Neutrophil (primary cell): ENCODE data around the gene AFP.

Source experiments
- H3K27ac ChIP-seq: fragments of 200-600 bp; sonication (generic); 2 replicates; pipeline ENCODE4 v1.5.1; 2016; ENCODE audit warnings: mild to moderate bottlenecking, moderate library complexity
- H3K27me3 ChIP-seq: fragments of 200-600 bp; sonication (generic); 2 replicates; pipeline ENCODE4 v1.6.0; 2016; ENCODE audit warnings: mild to moderate bottlenecking
- H3K36me3 ChIP-seq: fragments of 200-600 bp; sonication (generic); 2 replicates; pipeline ENCODE4 v1.5.1; 2017
- H3K4me1 ChIP-seq, 2 experiments: fragments of 200-600 bp in 1 of 2; sonication (generic) in 1 of 2; 1 replicate in 1 of 2; 2 replicates in 1 of 2; pipeline versions ENCODE4 v1.5.1 to v1.6.1; 2013 to 2016; ENCODE audit warnings: low read depth in 1 of 2, low read length in 1 of 2, mild to moderate bottlenecking in 1 of 2, moderate library complexity in 1 of 2; ENCODE audit not compliant: control insufficient read depth in 1 of 2, insufficient read depth in 1 of 2
- H3K4me3 ChIP-seq, 2 experiments: fragments of 200-600 bp in 1 of 2; sonication (generic) in 1 of 2; 1 replicate in 1 of 2; 2 replicates in 1 of 2; pipeline ENCODE4 v1.5.1; 2013 to 2016; ENCODE audit warnings: low read depth in 1 of 2, low read length in 1 of 2, mild to moderate bottlenecking in 1 of 2, moderate library complexity in 1 of 2
- H3K9me3 ChIP-seq: fragments of 200-600 bp; sonication (generic); 2 replicates; pipeline ENCODE4 v1.5.1; 2016
- TF ChIP-seq, protein P1 (sequence below): fragments of 200-600 bp; sonication (generic); IDR thresholded peaks from 2 replicates; pipeline ENCODE4 v1.5.1; 2016; ENCODE audit warnings: antibody characterized with exemption

Gene AFP

DNA sequence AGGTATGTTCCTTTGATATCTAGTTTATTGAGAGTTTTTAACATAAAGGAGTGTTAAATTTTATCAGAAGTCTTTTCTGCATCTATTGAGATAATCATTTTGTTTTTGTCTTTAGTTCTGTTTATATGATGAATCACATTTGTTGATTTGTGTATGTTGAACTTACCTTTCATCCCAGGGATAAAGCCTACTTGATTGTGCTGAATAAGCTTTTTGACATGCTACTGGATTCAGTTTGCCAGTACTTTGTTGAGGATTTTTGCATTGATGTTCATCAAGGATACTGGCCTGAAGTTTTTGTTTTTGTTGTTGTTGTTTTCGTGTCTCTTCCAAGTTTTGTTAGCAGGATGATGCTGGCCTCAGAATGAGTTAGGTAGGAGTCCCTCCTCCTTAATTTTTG, 34.7 kb downstream of the AFP start:
- Histone ChIP-seq H3K4me3 (no peak overlapping the region), H3K27me3 (no peaks in the 10 kb centered on the region), H3K36me3 (no peaks in the 10 kb centered on the region), H3K4me1 (no peaks in the 10 kb centered on the region), H3K9me3 (no peaks in the 10 kb centered on the region), H3K27ac (no peak overlapping the region)
- TF ChIP-seq, protein P1, sequence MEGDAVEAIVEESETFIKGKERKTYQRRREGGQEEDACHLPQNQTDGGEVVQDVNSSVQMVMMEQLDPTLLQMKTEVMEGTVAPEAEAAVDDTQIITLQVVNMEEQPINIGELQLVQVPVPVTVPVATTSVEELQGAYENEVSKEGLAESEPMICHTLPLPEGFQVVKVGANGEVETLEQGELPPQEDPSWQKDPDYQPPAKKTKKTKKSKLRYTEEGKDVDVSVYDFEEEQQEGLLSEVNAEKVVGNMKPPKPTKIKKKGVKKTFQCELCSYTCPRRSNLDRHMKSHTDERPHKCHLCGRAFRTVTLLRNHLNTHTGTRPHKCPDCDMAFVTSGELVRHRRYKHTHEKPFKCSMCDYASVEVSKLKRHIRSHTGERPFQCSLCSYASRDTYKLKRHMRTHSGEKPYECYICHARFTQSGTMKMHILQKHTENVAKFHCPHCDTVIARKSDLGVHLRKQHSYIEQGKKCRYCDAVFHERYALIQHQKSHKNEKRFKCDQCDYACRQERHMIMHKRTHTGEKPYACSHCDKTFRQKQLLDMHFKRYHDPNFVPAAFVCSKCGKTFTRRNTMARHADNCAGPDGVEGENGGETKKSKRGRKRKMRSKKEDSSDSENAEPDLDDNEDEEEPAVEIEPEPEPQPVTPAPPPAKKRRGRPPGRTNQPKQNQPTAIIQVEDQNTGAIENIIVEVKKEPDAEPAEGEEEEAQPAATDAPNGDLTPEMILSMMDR = no peak

DNA sequence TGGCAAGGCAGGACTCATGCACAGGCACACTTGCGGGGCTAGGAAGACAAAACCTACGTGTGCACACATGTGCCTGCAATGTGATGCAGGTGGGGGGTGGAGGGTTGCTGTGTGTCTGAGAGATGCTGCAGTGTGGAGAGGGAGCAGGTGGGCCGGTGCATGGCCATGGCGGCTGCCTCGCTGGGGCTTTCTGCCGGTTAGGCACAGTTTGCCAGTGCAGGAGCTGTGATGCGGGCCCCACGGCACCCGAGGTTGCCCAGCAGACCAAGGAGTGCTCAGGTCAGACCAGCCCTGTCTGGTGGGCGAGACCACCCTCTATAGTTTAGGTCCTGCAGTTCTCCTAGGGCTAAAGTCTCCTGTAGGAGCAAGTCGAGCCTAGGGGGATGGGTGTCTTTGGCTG, 41.2 kb downstream of the AFP start:
- TF ChIP-seq, protein P1 = no peak
- H3K27ac ChIP-seq = no peak overlapping the region
- H3K4me3 ChIP-seq = no peak overlapping the region
- H3K36me3 ChIP-seq = no peaks in the 10 kb centered on the region
- no peaks in the 10 kb centered on the region for H3K4me1 ChIP-seq
- H3K27me3 ChIP-seq = no peaks in the 10 kb centered on the region
- H3K9me3 ChIP-seq = no peaks in the 10 kb centered on the region

DNA sequence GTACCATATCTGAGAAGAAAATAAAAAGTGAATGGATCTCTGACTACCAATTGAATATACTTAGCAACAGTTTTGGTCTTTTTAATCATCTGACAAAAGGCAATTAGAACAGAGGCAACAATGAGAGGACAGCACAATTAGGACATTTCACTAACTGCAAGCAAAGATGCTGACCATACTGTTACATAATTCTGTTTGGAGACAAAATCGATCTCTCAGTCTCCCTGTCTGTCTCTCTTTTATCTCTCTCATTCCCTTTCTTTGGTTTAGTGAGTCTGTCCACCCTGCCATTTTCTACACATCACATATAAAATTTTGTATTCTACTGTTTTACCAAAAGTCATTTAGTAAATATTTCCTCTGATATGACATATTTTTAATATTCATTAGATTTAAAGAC, 43.3 kb downstream of the AFP start:
- TF ChIP-seq, protein P1 = no peak
- no peaks in the 10 kb centered on the region for H3K4me1 ChIP-seq
- H3K36me3 ChIP-seq = no peaks in the 10 kb centered on the region
- H3K9me3 ChIP-seq = no peaks in the 10 kb centered on the region
- H3K4me3 ChIP-seq = no peak overlapping the region
- H3K27ac ChIP-seq = no peak overlapping the region
- no peaks in the 10 kb centered on the region for H3K27me3 ChIP-seq

DNA sequence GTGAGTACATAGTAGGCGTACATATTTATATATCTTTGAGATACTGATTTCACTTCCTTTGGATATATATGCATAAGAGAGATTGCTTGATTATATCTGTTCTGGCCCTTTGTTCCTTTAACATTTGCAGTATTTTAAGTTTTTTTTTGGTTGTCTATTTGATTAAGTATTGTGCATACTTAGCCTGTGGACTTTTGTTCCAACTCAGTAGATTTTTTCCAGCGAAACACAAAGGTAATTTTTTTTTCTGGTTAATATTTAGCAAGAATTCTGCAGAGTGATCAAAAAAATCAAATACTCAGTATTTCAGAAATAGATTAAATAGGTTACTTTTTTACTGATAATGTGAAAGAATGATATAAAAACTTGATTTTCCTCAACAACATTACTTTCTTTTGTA, 45.3 kb downstream of the AFP start, which contains the start of gene AFM:
Gene AFM, plus strand, starts transcription at position 388 of the 400 bp plus-strand sequence. CDS start 31 bp downstream, outside the sequence.
- no peak within 1 kb of the TSS for H3K27ac ChIP-seq

DNA sequence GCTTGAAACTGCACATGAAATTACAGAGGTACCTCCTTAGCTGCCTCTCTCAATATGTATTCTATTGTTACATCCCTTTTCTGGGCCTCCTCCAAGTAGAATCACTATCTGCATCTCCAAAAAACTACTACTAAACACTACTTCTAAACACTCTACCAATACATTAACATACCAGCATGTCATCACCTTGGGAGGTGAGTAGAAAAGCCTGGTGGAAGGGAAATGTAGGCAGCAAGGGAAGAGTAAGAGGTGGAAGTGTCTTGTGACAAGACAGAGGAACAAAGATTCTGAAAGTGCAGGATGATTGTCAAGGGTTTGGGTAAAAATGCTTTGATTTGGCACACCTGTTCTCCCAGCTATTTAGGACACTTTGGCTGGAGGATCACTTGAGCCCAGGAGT, 49.1 kb downstream of the AFP start:
- Histone ChIP-seq H3K4me3 (no peak overlapping the region), H3K4me1 (no peaks in the 10 kb centered on the region), H3K27me3 (no peaks in the 10 kb centered on the region), H3K9me3 (no peaks in the 10 kb centered on the region), H3K36me3 (no peaks in the 10 kb centered on the region), H3K27ac (no peak overlapping the region)
- TF ChIP-seq, protein P1 = no peak

More for the DNA sequence above, 45.3 kb downstream of the AFP start, which contains the start of gene AFM:
- TF ChIP-seq, protein P1 = no peak
- H3K9me3 ChIP-seq = no peaks in the 10 kb centered on the region
- H3K4me3 ChIP-seq = no peak within 1 kb of the TSS
- no peaks in the 10 kb centered on the region for H3K36me3 ChIP-seq
- H3K27me3 ChIP-seq = no peaks in the 10 kb centered on the region
- no peaks in the 10 kb centered on the region for H3K4me1 ChIP-seq

DNA sequence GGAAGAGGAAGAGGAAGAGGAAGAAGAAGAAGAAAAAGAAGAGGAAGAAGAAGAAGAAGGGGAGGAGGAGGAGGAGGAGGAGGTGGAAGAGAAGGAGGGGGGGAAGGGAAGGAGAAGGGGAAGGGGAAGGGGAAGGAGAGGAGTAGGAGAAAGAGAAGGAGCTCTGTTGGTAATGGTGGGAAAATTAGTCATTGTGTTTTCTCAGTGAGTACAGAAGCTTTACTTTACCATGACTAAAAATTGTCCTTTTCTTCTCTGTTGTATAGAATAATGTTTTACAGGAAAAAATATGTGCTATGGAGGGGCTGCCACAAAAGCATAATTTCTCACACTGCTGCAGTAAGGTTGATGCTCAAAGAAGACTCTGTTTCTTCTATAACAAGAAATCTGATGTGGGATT, 49.6 kb downstream of the AFP start:
- TF ChIP-seq, protein P1 = no peak
- no peaks in the 10 kb centered on the region for H3K36me3 ChIP-seq
- H3K9me3 ChIP-seq = no peaks in the 10 kb centered on the region
- no peaks in the 10 kb centered on the region for H3K27me3 ChIP-seq
- H3K27ac ChIP-seq = no peak overlapping the region
- no peaks in the 10 kb centered on the region for H3K4me1 ChIP-seq
- no peak overlapping the region for H3K4me3 ChIP-seq
